Skeletal muscle tissue (tissue), 4 donors: ENCODE measurements around the gene WNK4. TPM values are rescaled to one million over a fixed set of nuclear protein-coding genes. Genes with fewer than 3 reads are reported as not detected.

Experiments
- H3K27ac ChIP-seq: one replicate; pipeline ENCODE4 v1.7.0; 2013; ENCODE audit warnings: mild to moderate bottlenecking, low read depth, low read length, inconsistent platforms
- H3K27me3 ChIP-seq, 3 donors: one replicate each; pipeline ENCODE4 v1.7.0; 2013; ENCODE audit warnings: low read length in 3 of 3; ENCODE audit not compliant: control insufficient read depth in 3 of 3, insufficient read depth in 3 of 3
- H3K36me3 ChIP-seq, 3 donors: one replicate each; pipeline ENCODE4 v1.7.0; 2013; ENCODE audit warnings: low read length in 3 of 3; ENCODE audit not compliant: control insufficient read depth in 3 of 3, insufficient read depth in 3 of 3
- H3K4me1 ChIP-seq, 3 donors: one replicate each; pipeline ENCODE4 v1.7.0; 2013; ENCODE audit warnings: low read length in 3 of 3, mild to moderate bottlenecking in 3 of 3; ENCODE audit not compliant: control insufficient read depth in 3 of 3, insufficient read depth in 3 of 3
- H3K4me3 ChIP-seq, 3 donors: one replicate each; pipeline ENCODE4 v1.7.0; 2013; ENCODE audit warnings: low read length in 3 of 3
- H3K9ac ChIP-seq, 3 donors: one replicate each; pipeline ENCODE4 v1.7.0; 2013; ENCODE audit warnings: low read length in 3 of 3, mild to moderate bottlenecking in 3 of 3, moderate library complexity in 2 of 3, low read depth in 1 of 3
- H3K9me3 ChIP-seq, 3 donors: one replicate each; pipeline ENCODE4 v1.7.0; 2013; ENCODE audit warnings: low read length in 3 of 3; ENCODE audit not compliant: control insufficient read depth in 3 of 3
- total RNA-seq: library from RNA; depleted of rRNA; stranded (reverse); fragments of >200 nt; gene quantifications from one replicate; pipeline ENCODE4 v1.2.3, GENCODE V29; 2014
- donor health status: Osteomylitis.

Gene WNK4
- total RNA-seq, 1 donor from 2014 or later, result not detected

DNA sequence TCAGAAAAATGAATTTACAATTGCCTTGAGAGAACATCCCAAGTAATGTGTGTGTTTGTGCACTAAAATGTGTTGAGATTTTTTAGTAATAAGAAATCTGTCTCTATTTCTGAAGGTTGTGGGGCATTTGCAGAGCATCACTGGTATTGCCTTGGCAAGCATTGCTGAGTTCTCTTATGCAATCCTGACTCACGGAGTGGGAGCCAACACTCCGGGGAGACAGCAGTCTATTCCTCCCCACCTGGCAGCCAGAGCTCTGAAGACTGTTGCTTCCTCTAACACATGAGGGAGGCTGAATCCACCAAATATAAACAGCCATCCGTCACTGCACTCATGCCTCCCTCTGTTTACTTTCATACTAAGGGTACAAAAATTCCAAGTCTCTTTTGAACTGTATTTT lies 28.8 kb downstream of the WNK4 start:
- Histone ChIP-seq H3K4me1 (no peaks in the 10 kb centered on the region), H3K9ac (no peak overlapping the region), H3K36me3 (peaks cover 18 to 30% (median 26%) of the 10 kb centered on the region in 3 donors), H3K27me3 (no peaks in the 10 kb centered on the region), H3K4me3 (no peak overlapping the region), H3K27ac (no peak overlapping the region), H3K9me3 (no peaks in the 10 kb centered on the region)

DNA sequence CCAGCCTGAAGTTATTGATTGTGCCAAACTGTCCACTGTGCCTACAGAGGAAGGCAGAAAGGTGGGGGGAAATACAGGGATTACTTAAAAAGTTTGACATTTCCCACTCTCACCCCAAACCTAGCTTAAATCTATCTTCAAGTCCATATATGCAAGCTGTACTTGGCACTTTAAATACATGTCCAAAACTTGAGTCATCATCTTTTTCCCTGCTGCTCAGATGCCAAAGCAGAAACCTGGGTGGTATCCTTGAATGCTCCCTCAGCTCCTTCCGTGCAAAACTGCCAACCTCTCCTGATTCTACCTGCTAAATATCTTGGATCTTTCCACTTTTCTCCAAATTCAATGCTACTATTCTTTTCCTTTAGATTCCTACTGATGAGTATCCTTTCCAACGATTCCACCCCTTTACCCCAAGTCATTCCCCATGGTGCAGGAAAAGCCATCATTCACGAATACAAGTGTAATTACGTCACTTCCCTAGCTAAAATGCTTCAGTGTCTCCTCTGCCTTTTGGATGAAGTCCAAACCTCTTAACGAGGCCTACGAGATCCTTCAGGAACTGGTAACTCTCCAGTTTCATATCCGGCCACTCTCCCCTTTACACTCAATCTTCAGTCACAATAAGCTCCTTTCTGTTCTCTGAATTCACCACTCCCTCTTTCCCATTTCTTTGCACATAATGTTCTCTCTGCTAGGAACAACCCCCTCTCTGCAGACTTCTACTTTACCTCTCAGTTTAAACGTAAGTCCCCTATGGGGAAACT lies 34.4 kb downstream of the WNK4 start:
- Histone ChIP-seq H3K27ac (no peak overlapping the region), H3K9ac (no peak overlapping the region), H3K4me1 (peaks cover 0 to 4% (median 0%) of the 10 kb centered on the region in 3 donors), H3K9me3 (no peaks in the 10 kb centered on the region), H3K4me3 (no peak overlapping the region), H3K36me3 (peaks cover 54 to 76% (median 74%) of the 10 kb centered on the region in 3 donors), H3K27me3 (no peaks in the 10 kb centered on the region)

- no peaks in the 10 kb centered on the region for H3K9me3 ChIP-seq
- no peak overlapping the region for H3K27ac ChIP-seq
- H3K36me3 ChIP-seq, result peaks cover 49 to 75% (median 68%) of the 10 kb centered on the region in 3 donors
- peaks cover 0 to 4% (median 1%) of the 10 kb centered on the region in 3 donors for H3K4me1 ChIP-seq
- no peak overlapping the region for H3K4me3 ChIP-seq
- no peak overlapping the region for H3K9ac ChIP-seq
- H3K27me3 ChIP-seq, result no peaks in the 10 kb centered on the region
These were observed 37.5 kb downstream of the WNK4 start for GRCh38 chr17:42817866-42818265.

DNA sequence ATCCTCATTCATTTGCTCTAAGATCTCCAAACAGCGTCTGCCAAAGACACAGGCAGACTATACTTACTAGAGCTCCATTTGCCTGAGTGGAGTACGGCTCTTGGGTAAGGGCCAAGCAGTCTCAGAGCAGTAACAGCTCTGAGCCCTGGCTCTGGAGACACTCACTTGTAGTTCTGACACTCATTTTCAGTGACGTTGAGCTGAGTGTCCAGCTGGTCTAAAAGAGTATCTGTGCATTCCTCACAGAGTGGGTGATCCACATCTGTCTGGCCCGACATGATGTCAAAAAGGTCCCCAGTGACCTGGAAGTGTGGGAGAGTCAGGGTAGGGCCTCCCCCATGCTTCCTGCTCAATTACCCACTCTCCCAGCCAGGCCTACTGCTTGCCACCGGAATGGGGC lies 38.0 kb downstream of the WNK4 start:
- Histone ChIP-seq H3K36me3 (peaks cover 49 to 75% (median 67%) of the 10 kb centered on the region in 3 donors), H3K9ac (no peak overlapping the region), H3K4me3 (no peak overlapping the region), H3K9me3 (no peaks in the 10 kb centered on the region), H3K27me3 (no peaks in the 10 kb centered on the region), H3K4me1 (peaks cover 3 to 6% (median 4%) of the 10 kb centered on the region in 3 donors), H3K27ac (no peak overlapping the region)

GRCh38 chr17:42819939-42820535 lies 39.6 kb downstream of the WNK4 start:
- H3K9me3 ChIP-seq, result no peaks in the 10 kb centered on the region
- no peak overlapping the region for H3K9ac ChIP-seq
- no peaks in the 10 kb centered on the region for H3K27me3 ChIP-seq
- H3K27ac ChIP-seq, result no peak overlapping the region
- H3K36me3 ChIP-seq, result peaks cover 41 to 58% (median 50%) of the 10 kb centered on the region in 3 donors
- H3K4me3 ChIP-seq, result no peak overlapping the region
- H3K4me1 ChIP-seq, result peaks cover 8 to 14% (median 10%) of the 10 kb centered on the region in 3 donors

GRCh38 chr17:42821176-42821575 lies 40.8 kb downstream of the WNK4 start:
- Histone ChIP-seq H3K9ac (no peak overlapping the region), H3K27ac (no peak overlapping the region), H3K4me3 (no peak overlapping the region), H3K9me3 (no peaks in the 10 kb centered on the region), H3K4me1 (peaks cover 4 to 14% (median 10%) of the 10 kb centered on the region in 3 donors), H3K27me3 (no peaks in the 10 kb centered on the region), H3K36me3 (peaks cover 29 to 47% (median 39%) of the 10 kb centered on the region in 3 donors)

DNA sequence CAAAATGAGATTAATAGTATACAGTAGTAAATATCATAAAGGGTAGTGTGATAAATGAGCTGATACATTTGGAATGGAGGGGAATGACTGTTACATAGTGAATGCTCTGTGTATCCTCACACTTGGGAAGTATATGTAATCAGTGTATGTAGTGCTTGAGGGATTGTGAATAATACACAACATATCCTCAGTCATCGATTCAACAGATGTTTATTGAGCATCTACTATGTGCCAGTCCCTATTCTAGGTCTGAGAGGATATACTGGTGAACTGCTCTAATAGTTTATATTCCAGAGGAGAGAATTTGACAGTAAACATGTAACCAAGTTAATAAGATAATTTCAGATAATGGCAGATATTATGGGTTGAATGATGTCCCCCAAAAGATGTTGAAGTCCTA lies 47.1 kb downstream of the WNK4 start:
- no peaks in the 10 kb centered on the region for H3K9me3 ChIP-seq
- no peak overlapping the region for H3K4me3 ChIP-seq
- H3K36me3 ChIP-seq, result peaks cover 0 to 2% (median 0%) of the 10 kb centered on the region in 3 donors
- no peak overlapping the region for H3K27ac ChIP-seq
- peaks cover 7 to 18% (median 17%) of the 10 kb centered on the region in 3 donors for H3K4me1 ChIP-seq
- H3K9ac ChIP-seq, result no peak overlapping the region
- peaks cover 0 to 2% (median 0%) of the 10 kb centered on the region in 3 donors for H3K27me3 ChIP-seq

DNA sequence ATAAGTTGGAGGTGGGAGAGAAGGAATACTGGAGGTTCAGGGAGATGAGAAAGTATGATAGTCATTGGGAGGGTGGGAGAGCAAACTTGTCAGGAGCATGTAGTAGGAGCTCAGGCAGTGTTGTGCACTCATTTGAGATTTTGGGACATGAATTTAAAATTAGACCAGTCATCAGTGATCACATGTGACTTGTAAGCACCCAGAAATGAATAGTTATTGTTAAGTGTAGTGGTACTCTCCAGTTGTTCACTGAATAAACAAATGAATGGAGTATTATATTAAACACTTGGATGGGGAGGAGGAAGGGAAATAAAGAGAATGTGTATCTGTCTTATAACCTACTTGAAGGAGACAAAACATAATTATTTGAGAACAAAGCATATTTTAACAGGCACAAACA lies 50.6 kb downstream of the WNK4 start:
- Histone ChIP-seq H3K4me3 (no peak overlapping the region), H3K4me1 (peaks cover 9 to 27% (median 15%) of the 10 kb centered on the region in 3 donors), H3K27ac (no peak overlapping the region), H3K9me3 (no peaks in the 10 kb centered on the region), H3K27me3 (peaks cover 0 to 2% (median 0%) of the 10 kb centered on the region in 3 donors), H3K36me3 (peaks cover 4 to 5% (median 4%) of the 10 kb centered on the region in 3 donors), H3K9ac (no peak overlapping the region)

DNA sequence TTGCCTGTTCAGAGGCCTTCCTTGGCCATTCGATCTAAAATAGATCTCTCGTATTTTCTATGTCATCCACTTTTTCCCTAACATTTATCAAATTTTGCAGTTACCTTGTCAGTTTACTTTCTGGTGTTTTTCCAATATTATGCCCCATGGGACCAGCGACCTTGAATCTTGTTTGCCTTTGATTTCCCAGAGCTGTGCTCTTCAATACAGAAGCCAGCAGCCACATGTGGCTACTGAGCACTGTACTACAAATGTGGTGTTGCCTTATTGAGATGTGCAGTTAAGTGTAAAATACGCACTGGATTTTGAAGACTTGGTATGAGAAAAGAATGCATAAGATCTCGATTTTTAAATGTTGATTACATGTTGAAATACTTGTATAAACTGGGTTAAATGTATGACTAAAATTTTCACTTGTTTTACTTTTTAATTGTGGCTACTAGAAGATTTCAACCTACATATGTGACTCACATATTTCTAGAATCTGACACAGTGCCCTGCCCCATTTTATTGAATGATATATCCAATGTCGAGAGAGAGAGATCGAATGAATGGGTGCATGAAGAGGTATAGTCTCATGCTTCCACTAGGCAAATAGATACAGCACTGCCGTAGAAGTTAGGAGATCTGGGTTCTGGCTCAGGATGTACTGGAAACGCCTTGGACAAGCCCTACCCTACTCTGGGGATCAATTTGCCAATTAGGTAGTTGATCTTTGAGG lies 52.0 kb downstream of the WNK4 start:
- Histone ChIP-seq H3K4me3 (peak overlapping the region; percentile 90 to 99 (median 99)), H3K9ac (peak overlapping the region; percentile 91 to 99 (median 99)), H3K36me3 (peaks cover 9 to 13% (median 12%) of the 10 kb centered on the region in 3 donors), H3K27me3 (peaks cover 0 to 2% (median 0%) of the 10 kb centered on the region in 3 donors), H3K9me3 (no peaks in the 10 kb centered on the region), H3K27ac (peak overlapping the region; percentile 80), H3K4me1 (peaks cover 9 to 27% (median 15%) of the 10 kb centered on the region in 3 donors)
